Right atrium auricular region (tissue), 2 donors: Measurements from ENCODE around the gene PIGR. TPM values are rescaled to one million over a fixed set of nuclear protein-coding genes. Genes with fewer than 3 reads are reported as not detected.

ENCODE experiments used
- DNase-seq: peaks from one replicate; pipeline ENCODE4 v3.0.0-alpha.2; 2019; ENCODE audit warnings: low spot score
- H3K27ac ChIP-seq, 2 donors: fragments of 200-600 bp; sonication (generic); 1 replicate in 1 of 2; 2 replicates in 1 of 2; pipeline ENCODE4 v1.5.1; 2016 to 2019
- H3K27me3 ChIP-seq, 2 donors: fragments of 200-600 bp; sonication (generic); one replicate each; pipeline versions ENCODE4 v1.5.1 to v1.6.0; 2017 to 2019
- H3K36me3 ChIP-seq: fragments of 200-600 bp; sonication (generic); one replicate; pipeline ENCODE4 v1.5.1; 2016
- H3K4me1 ChIP-seq, 2 donors: fragments of 200-600 bp; sonication (generic); one replicate each; pipeline versions ENCODE4 v1.5.1 to v1.6.0; 2017 to 2019
- H3K4me3 ChIP-seq, 2 donors: fragments of 200-600 bp; sonication (generic); 1 replicate in 1 of 2; 2 replicates in 1 of 2; pipeline ENCODE4 v1.5.1; 2017 to 2019; ENCODE audit warnings: mild to moderate bottlenecking in 1 of 2, moderate library complexity in 1 of 2
- H3K9me3 ChIP-seq, 2 donors: fragments of 200-600 bp; sonication (generic); one replicate each; pipeline ENCODE4 v1.5.1; 2019
- CTCF ChIP-seq, 2 donors: fragments of 200-600 bp; sonication (generic); IDR thresholded peaks; one replicate each; pipeline ENCODE4 v1.5.1; 2019; ENCODE audit warnings: antibody characterized with exemption in 2 of 2
- total RNA-seq, 2 donors: library from RNA; depleted of rRNA; stranded (reverse); fragments of >200 nt; gene quantifications; one replicate each; pipeline ENCODE4 v1.1.0, GENCODE V29; 2016

PIGR gene, protein sequence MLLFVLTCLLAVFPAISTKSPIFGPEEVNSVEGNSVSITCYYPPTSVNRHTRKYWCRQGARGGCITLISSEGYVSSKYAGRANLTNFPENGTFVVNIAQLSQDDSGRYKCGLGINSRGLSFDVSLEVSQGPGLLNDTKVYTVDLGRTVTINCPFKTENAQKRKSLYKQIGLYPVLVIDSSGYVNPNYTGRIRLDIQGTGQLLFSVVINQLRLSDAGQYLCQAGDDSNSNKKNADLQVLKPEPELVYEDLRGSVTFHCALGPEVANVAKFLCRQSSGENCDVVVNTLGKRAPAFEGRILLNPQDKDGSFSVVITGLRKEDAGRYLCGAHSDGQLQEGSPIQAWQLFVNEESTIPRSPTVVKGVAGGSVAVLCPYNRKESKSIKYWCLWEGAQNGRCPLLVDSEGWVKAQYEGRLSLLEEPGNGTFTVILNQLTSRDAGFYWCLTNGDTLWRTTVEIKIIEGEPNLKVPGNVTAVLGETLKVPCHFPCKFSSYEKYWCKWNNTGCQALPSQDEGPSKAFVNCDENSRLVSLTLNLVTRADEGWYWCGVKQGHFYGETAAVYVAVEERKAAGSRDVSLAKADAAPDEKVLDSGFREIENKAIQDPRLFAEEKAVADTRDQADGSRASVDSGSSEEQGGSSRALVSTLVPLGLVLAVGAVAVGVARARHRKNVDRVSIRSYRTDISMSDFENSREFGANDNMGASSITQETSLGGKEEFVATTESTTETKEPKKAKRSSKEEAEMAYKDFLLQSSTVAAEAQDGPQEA
- not detected for total RNA-seq

- no peaks in the 10 kb centered on the region for H3K4me1 ChIP-seq
- no peak within 1 kb of the TSS for H3K4me3 ChIP-seq
- no peaks in the 10 kb centered on the region for H3K36me3 ChIP-seq
- H3K27me3 ChIP-seq: no peaks in the 10 kb centered on the region
- no peak for DNase-seq
- H3K9me3 ChIP-seq: no peaks in the 10 kb centered on the region
- TF ChIP-seq CTCF (IDR thresholded peaks at IDR 0.05): no peak
- H3K27ac ChIP-seq: no peak within 1 kb of the TSS
Observed at GRCh38 chr1:206946261-206946660, at the start of gene PIGR. Gene PIGR, minus strand, starts transcription at chr1:206946466. Its CDS starts 5,935 bp downstream, at chr1:206940531.

DNA sequence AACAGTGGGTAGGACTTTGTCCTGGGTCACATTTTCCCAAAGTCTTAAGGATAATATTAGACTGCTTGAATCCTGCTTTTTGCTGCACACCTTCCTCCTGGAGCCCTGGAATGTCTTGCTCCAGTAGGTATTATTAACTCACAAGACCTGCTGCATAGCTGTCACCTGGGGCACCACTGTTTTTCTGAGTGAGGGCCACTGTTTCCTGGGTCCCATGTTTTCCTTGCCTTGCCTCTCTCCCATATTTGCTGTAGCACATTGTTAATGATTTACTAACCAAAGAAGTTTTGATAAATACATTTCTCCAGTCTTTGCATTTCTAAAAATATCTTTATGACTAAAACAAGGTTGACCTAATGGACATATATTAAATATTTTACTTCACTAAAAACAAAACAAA lies 46.5 kb upstream of the PIGR start:
- DNase-seq: no peak
- H3K4me1 ChIP-seq: no peaks in the 10 kb centered on the region
- H3K4me3 ChIP-seq: no peak overlapping the region
- no peaks in the 10 kb centered on the region for H3K36me3 ChIP-seq
- no peaks in the 10 kb centered on the region for H3K27me3 ChIP-seq
- no peak for TF ChIP-seq CTCF (IDR thresholded peaks at IDR 0.05)
- no peak overlapping the region for H3K27ac ChIP-seq
- H3K9me3 ChIP-seq: no peaks in the 10 kb centered on the region

- Histone ChIP-seq H3K27me3 (no peaks in the 10 kb centered on the region), H3K4me3 (no peak overlapping the region), H3K27ac (no peak overlapping the region), H3K36me3 (no peaks in the 10 kb centered on the region), H3K9me3 (no peaks in the 10 kb centered on the region), H3K4me1 (no peaks in the 10 kb centered on the region)
- TF ChIP-seq CTCF (IDR thresholded peaks at IDR 0.05): no peak
- no peak for DNase-seq
Observed at GRCh38 chr1:206987873-206988272, 41.6 kb upstream of the PIGR start.

- Histone ChIP-seq H3K4me3 (no peak overlapping the region), H3K4me1 (no peaks in the 10 kb centered on the region), H3K27me3 (no peaks in the 10 kb centered on the region), H3K27ac (no peak overlapping the region), H3K36me3 (no peaks in the 10 kb centered on the region), H3K9me3 (no peaks in the 10 kb centered on the region)
- TF ChIP-seq CTCF (IDR thresholded peaks at IDR 0.05): no peak
- no peak for DNase-seq
Observed at GRCh38 chr1:206986885-206987284, 40.6 kb upstream of the PIGR start.

DNA sequence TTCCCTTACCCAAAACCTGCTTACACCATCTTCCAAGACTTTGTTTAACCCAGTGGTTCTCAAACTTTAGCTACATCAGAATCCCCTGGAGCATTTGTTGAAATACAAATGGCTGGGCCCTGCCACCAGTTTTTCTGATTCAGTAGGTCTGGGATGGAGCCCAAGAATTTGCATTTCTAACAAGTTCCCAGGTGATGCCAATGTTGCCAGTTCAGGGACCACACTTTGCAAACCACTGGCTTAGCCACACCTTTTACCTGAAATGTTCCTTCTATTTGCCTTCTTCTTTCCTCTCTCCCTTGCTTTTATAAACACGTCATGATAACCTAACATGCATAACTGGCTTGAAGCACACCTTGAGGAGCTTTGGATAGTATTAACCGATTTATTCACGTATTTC lies 40.1 kb upstream of the PIGR start:
- Histone ChIP-seq H3K4me1 (no peaks in the 10 kb centered on the region), H3K9me3 (no peaks in the 10 kb centered on the region), H3K27ac (no peak overlapping the region), H3K27me3 (no peaks in the 10 kb centered on the region), H3K4me3 (no peak overlapping the region), H3K36me3 (no peaks in the 10 kb centered on the region)
- DNase-seq: no peak
- no peak for TF ChIP-seq CTCF (IDR thresholded peaks at IDR 0.05)
